Smooth muscle cell (in vitro differentiated cells): ENCODE results near the gene TTLL10. TPM values are rescaled to one million over a fixed set of nuclear protein-coding genes. Genes with fewer than 3 reads are reported as not detected.
A peak's percentile ranks its signal among the peaks of the same experiment; 100 is the strongest.

Experiments
- DNase-seq: peaks from one replicate; lab custom pipeline; 2025; ENCODE audit not compliant: unreplicated experiment; lab: John Stamatoyannopoulos, UW
- H2AFZ ChIP-seq: fragments of 200-600 bp; sonication (generic); 2 replicates; pipeline ENCODE4 v1.6.0; 2016; ENCODE audit warnings: antibody characterized with exemption, low read depth, mild to moderate bottlenecking
- H3F3A ChIP-seq: fragments of 200-600 bp; sonication (generic); 2 replicates; pipeline ENCODE4 v1.6.0; 2017; ENCODE audit warnings: antibody characterized with exemption, low read depth
- H3K27ac ChIP-seq: fragments of 200-600 bp; sonication (generic); 2 replicates; pipeline ENCODE4 v1.5.1; 2016; ENCODE audit warnings: low read depth, mild to moderate bottlenecking
- H3K27me3 ChIP-seq: fragments of 200-600 bp; sonication (generic); 2 replicates; pipeline ENCODE4 v1.6.1; 2016; ENCODE audit warnings: low read depth, mild to moderate bottlenecking
- H3K36me3 ChIP-seq: fragments of 200-600 bp; sonication (generic); 2 replicates; pipeline ENCODE4 v1.5.1; 2016; ENCODE audit warnings: low read depth
- H3K4me1 ChIP-seq: fragments of 200-600 bp; sonication (generic); 2 replicates; pipeline ENCODE4 v1.5.1; 2016; ENCODE audit warnings: low read depth
- H3K4me2 ChIP-seq: fragments of 200-600 bp; sonication (generic); 2 replicates; pipeline ENCODE4 v1.6.0; 2016; ENCODE audit warnings: mild to moderate bottlenecking
- H3K4me3 ChIP-seq: fragments of 200-600 bp; sonication (generic); 2 replicates; pipeline ENCODE4 v1.5.1; 2016; ENCODE audit warnings: mild to moderate bottlenecking
- H3K79me2 ChIP-seq: fragments of 200-600 bp; sonication (generic); 2 replicates; pipeline ENCODE4 v1.6.0; 2016; ENCODE audit warnings: low read depth, mild to moderate bottlenecking
- H3K9ac ChIP-seq: fragments of 200-600 bp; sonication (generic); 2 replicates; pipeline ENCODE4 v1.6.0; 2016; ENCODE audit warnings: low read depth
- H3K9me3 ChIP-seq: fragments of 200-600 bp; sonication (generic); replicated peaks from 2 replicates; pipeline ENCODE4 v1.5.1; 2016; ENCODE audit warnings: low read depth
- H4K20me1 ChIP-seq: fragments of 200-600 bp; sonication (generic); 2 replicates; pipeline ENCODE4 v1.6.0; 2016; ENCODE audit warnings: low read depth
- CTCF ChIP-seq: fragments of 200-600 bp; sonication (generic); IDR thresholded peaks from 2 replicates; pipeline ENCODE4 v1.5.1; 2017; ENCODE audit warnings: borderline replicate concordance, mild to moderate bottlenecking, antibody characterized with exemption; ENCODE audit not compliant: insufficient read depth, poor library complexity, severe bottlenecking
- WGBS: methylation state at CpG from one replicate; pipeline ENCODE4 v1.1.7; 2016; ENCODE audit warnings: low lambda C conversion rate; 5-methylcytosine and 5-hydroxymethylcytosine counted together
- microRNA counts: library from miRNA; unstranded; fragments of <30 nt; microRNA quantifications from one replicate; lab custom pipeline; 2016
- microRNA-seq: library from miRNA; unstranded; fragments of <30 nt; microRNA quantifications from one replicate; pipeline ENCODE4, GENCODE V29; 2016; ENCODE audit warnings: borderline number of aligned reads
- polyA plus RNA-seq: library from polyadenylated mRNA; unstranded; fragments of >200 nt; fragmentation: Nextera tagmentation; extraction: Ambion mirVana; gene quantifications from 2 replicates; pipeline ENCODE4 v1.2.1, GENCODE V29; 2016
- small RNA-seq: library from RNA; depleted of rRNA; stranded (forward); fragments of <200 nt; gene quantifications from one replicate; pipeline ENCODE3, GENCODE V24; 2014
- total RNA-seq: library from RNA; depleted of rRNA; stranded (reverse); fragments of >200 nt; gene quantifications from 2 replicates; pipeline ENCODE4 v1.2.3, GENCODE V29; 2014

Gene TTLL10
- total and polyA plus RNA-seq, 2 experiments from 2014 or later, result not detected

- peak overlapping the region; percentile 82 for H3K4me2 ChIP-seq
- TF ChIP-seq CTCF, result no peak
- peaks cover 9% of the 10 kb centered on the region for H3K4me1 ChIP-seq
- H3K9me3 ChIP-seq, result no peaks in the 10 kb centered on the region
- no peak for DNase-seq
- H3K36me3 ChIP-seq, result no peaks in the 10 kb centered on the region
- WGBS, result 56% methylated on average over 40 of the region's 45 CpGs
- H3K79me2 ChIP-seq, result no peaks in the 10 kb centered on the region
- peaks cover 23% of the 10 kb centered on the region for H4K20me1 ChIP-seq
- H3K27ac ChIP-seq, result no peak overlapping the region
- H3F3A ChIP-seq, result no peaks in the 10 kb centered on the region
- H3K4me3 ChIP-seq, result peak overlapping the region; percentile 25
- no peak overlapping the region for H3K9ac ChIP-seq
- H2AFZ ChIP-seq, result no peak overlapping the region
- H3K27me3 ChIP-seq, result no peaks in the 10 kb centered on the region
Observed at GRCh38 chr1:1245817-1246576, 72.3 kb downstream of the TTLL10 start.

- peak within 1 kb of the TSS; percentile 25 for H3K4me3 ChIP-seq
- H3K9me3 ChIP-seq, result no peaks in the 10 kb centered on the region
- no peaks in the 10 kb centered on the region for H3K27me3 ChIP-seq
- TF ChIP-seq CTCF, result no peak
- H3K4me1 ChIP-seq, result peaks cover 9% of the 10 kb centered on the region
- peak within 1 kb of the TSS; percentile 82 for H3K4me2 ChIP-seq
- H3F3A ChIP-seq, result no peaks in the 10 kb centered on the region
- no peak within 1 kb of the TSS for H3K9ac ChIP-seq
- no peak within 1 kb of the TSS for H2AFZ ChIP-seq
- no peaks in the 10 kb centered on the region for H3K36me3 ChIP-seq
- no peaks in the 10 kb centered on the region for H3K79me2 ChIP-seq
- 15% methylated on average over 32 of the region's 74 CpGs for WGBS
- DNase-seq, result no peak
- H4K20me1 ChIP-seq, result peaks cover 23% of the 10 kb centered on the region
- H3K27ac ChIP-seq, result no peak within 1 kb of the TSS
Observed at GRCh38 chr1:1246577-1247340, 73.1 kb downstream of the TTLL10 start, which contains the start of gene C1QTNF12. Gene C1QTNF12, minus strand, starts transcription at chr1:1246722. Its CDS starts 32 bp downstream, at chr1:1246690.

- H3K79me2 ChIP-seq, result no peaks in the 10 kb centered on the region
- no peaks in the 10 kb centered on the region for H3F3A ChIP-seq
- no peak for DNase-seq
- H3K4me3 ChIP-seq, result no peak overlapping the region
- no peaks in the 10 kb centered on the region for H3K27me3 ChIP-seq
- no peak for TF ChIP-seq CTCF
- H3K4me2 ChIP-seq, result peak overlapping the region; percentile 82
- peaks cover 9% of the 10 kb centered on the region for H3K4me1 ChIP-seq
- no peak overlapping the region for H3K27ac ChIP-seq
- 82% methylated on average over 25 of the region's 25 CpGs for whole genome bisulfite sequencing
- no peaks in the 10 kb centered on the region for H3K9me3 ChIP-seq
- no peak overlapping the region for H2AFZ ChIP-seq
- H4K20me1 ChIP-seq, result peaks cover 23% of the 10 kb centered on the region
- no peaks in the 10 kb centered on the region for H3K36me3 ChIP-seq
- H3K9ac ChIP-seq, result no peak overlapping the region
Observed at GRCh38 chr1:1247341-1247913, 73.7 kb downstream of the TTLL10 start.

MicroRNAs within 50 kb of the gene (microRNA counts, 767-probe panel; counts per million panel counts)
- microRNA hsa-miR-200a-3p (lab: Ali Mortazavi, UCI), result 183 counts per million
- 5,952 counts per million, percentile 30 among the panel's probes with 10 or more counts for microRNA hsa-miR-200b-3p (lab: Ali Mortazavi, UCI)
- 183 counts per million for microRNA hsa-miR-429 (lab: Ali Mortazavi, UCI)

Small RNA genes within 50 kb of the gene (microRNA-seq; reads per million reads assigned to microRNA genes)
- gene MIR200A, result 91.2 reads per million, percentile 54 among the genes with 10 or more reads in this experiment
- 490 reads per million, percentile 74 among the genes with 10 or more reads in this experiment for gene MIR200B
- gene MIR429, result 112 reads per million, percentile 57 among the genes with 10 or more reads in this experiment

Small RNA genes within 50 kb of the gene (small RNA-seq; reads per million reads assigned to genes)
- gene MIR200A, result 0.95 reads per million, percentile 29 among the genes with 10 or more reads in this experiment
- 22.5 reads per million, percentile 90 among the genes with 10 or more reads in this experiment for gene MIR200B
- 1.2 reads per million, percentile 33 among the genes with 10 or more reads in this experiment for gene MIR429

Other genes with a start within 250 kb of the TTLL10 start
- 7.5 and 18.0 TPM in 2 replicates for gene SAMD11, start 250.0 kb upstream of the TTLL10 start, total RNA-seq
- 21.1 and 24.1 TPM in 2 replicates for gene SAMD11, start 250.0 kb upstream of the TTLL10 start, polyA plus RNA-seq
- gene NOC2L, start 214.6 kb upstream of the TTLL10 start, total RNA-seq, result 34.5 and 38.9 TPM in 2 replicates
- gene NOC2L, start 214.6 kb upstream of the TTLL10 start, polyA plus RNA-seq, result 64.0 and 76.3 TPM in 2 replicates
- gene KLHL17, start 213.3 kb upstream of the TTLL10 start, total RNA-seq, result 10.2 and 12.4 TPM in 2 replicates
- gene KLHL17, start 213.3 kb upstream of the TTLL10 start, polyA plus RNA-seq, result 29.9 and 32.7 TPM in 2 replicates
- 1.9 and 2.6 TPM in 2 replicates for gene PLEKHN1, start 207.4 kb upstream of the TTLL10 start, total RNA-seq
- gene PLEKHN1, start 207.4 kb upstream of the TTLL10 start, polyA plus RNA-seq, result 5.2 and 9.6 TPM in 2 replicates
- gene PERM1, start 191.8 kb upstream of the TTLL10 start, total RNA-seq, result 0.22 TPM in 1 of 2 replicates, not detected in the other
- 2.6 and 3.1 TPM in 2 replicates for gene PERM1, start 191.8 kb upstream of the TTLL10 start, polyA plus RNA-seq
- 33.8 and 57.0 TPM in 2 replicates for gene HES4, start 173.8 kb upstream of the TTLL10 start, total RNA-seq
- 72.0 and 82.1 TPM in 2 replicates for gene HES4, start 173.8 kb upstream of the TTLL10 start, polyA plus RNA-seq
- 49.1 and 109 TPM in 2 replicates for gene ISG15, start 160.4 kb upstream of the TTLL10 start, total RNA-seq
- gene ISG15, start 160.4 kb upstream of the TTLL10 start, polyA plus RNA-seq, result 147 and 148 TPM in 2 replicates
- 24.7 and 28.9 TPM in 2 replicates for gene AGRN, start 153.8 kb upstream of the TTLL10 start, total RNA-seq
- 17.5 and 31.0 TPM in 2 replicates for gene AGRN, start 153.8 kb upstream of the TTLL10 start, polyA plus RNA-seq
- gene RNF223, start 99.6 kb upstream of the TTLL10 start, total RNA-seq, result 0.81 and 4.3 TPM in 2 replicates
- 1.6 and 1.9 TPM in 2 replicates for gene RNF223, start 99.6 kb upstream of the TTLL10 start, polyA plus RNA-seq
- gene C1orf159, start 57.8 kb upstream of the TTLL10 start, total RNA-seq, result 9.3 and 24.5 TPM in 2 replicates
- gene C1orf159, start 57.8 kb upstream of the TTLL10 start, polyA plus RNA-seq, result 20.2 and 27.1 TPM in 2 replicates
- 1.9 and 4.8 TPM in 2 replicates for gene TNFRSF18, start 32.7 kb downstream of the TTLL10 start, total RNA-seq
- gene TNFRSF18, start 32.7 kb downstream of the TTLL10 start, polyA plus RNA-seq, result 12.2 and 15.8 TPM in 2 replicates
- 0.54 TPM in 1 of 2 replicates, not detected in the other for gene TNFRSF4, start 40.3 kb downstream of the TTLL10 start, total RNA-seq
- 0.79 TPM in 1 of 2 replicates, not detected in the other for gene TNFRSF4, start 40.3 kb downstream of the TTLL10 start, polyA plus RNA-seq
- 75.0 and 94.9 TPM in 2 replicates for gene SDF4, start 58.1 kb downstream of the TTLL10 start, total RNA-seq
- gene SDF4, start 58.1 kb downstream of the TTLL10 start, polyA plus RNA-seq, result 263 TPM in 2 replicates
- gene B3GALT6, start 58.4 kb downstream of the TTLL10 start, total RNA-seq, result 12.9 and 15.0 TPM in 2 replicates
- 33.2 and 39.3 TPM in 2 replicates for gene B3GALT6, start 58.4 kb downstream of the TTLL10 start, polyA plus RNA-seq
- gene C1QTNF12, start 72.8 kb downstream of the TTLL10 start, total RNA-seq, result 1.8 and 1.9 TPM in 2 replicates
- gene C1QTNF12, start 72.8 kb downstream of the TTLL10 start, polyA plus RNA-seq, result 5.4 and 12.3 TPM in 2 replicates
- gene UBE2J2, start 100.0 kb downstream of the TTLL10 start, total RNA-seq, result 20.5 and 30.2 TPM in 2 replicates
- 72.9 and 84.0 TPM in 2 replicates for gene UBE2J2, start 100.0 kb downstream of the TTLL10 start, polyA plus RNA-seq
- gene SCNN1D, start 106.6 kb downstream of the TTLL10 start, total RNA-seq, result 2.0 and 6.7 TPM in 2 replicates
- gene SCNN1D, start 106.6 kb downstream of the TTLL10 start, polyA plus RNA-seq, result 5.0 and 6.9 TPM in 2 replicates
- 29.9 and 33.7 TPM in 2 replicates for gene ACAP3, start 134.1 kb downstream of the TTLL10 start, total RNA-seq
- gene ACAP3, start 134.1 kb downstream of the TTLL10 start, polyA plus RNA-seq, result 63.9 and 72.6 TPM in 2 replicates
- gene PUSL1, start 134.7 kb downstream of the TTLL10 start, total RNA-seq, result 16.7 and 23.6 TPM in 2 replicates
- 31.4 and 34.1 TPM in 2 replicates for gene PUSL1, start 134.7 kb downstream of the TTLL10 start, polyA plus RNA-seq
- gene INTS11, start 150.8 kb downstream of the TTLL10 start, total RNA-seq, result 48.5 and 49.3 TPM in 2 replicates
- 63.1 and 82.1 TPM in 2 replicates for gene INTS11, start 150.8 kb downstream of the TTLL10 start, polyA plus RNA-seq
- 13.8 and 16.2 TPM in 2 replicates for gene CPTP, start 150.9 kb downstream of the TTLL10 start, total RNA-seq
- 32.5 and 34.3 TPM in 2 replicates for gene CPTP, start 150.9 kb downstream of the TTLL10 start, polyA plus RNA-seq
- 0.18 and 0.36 TPM in 2 replicates for gene TAS1R3, start 157.4 kb downstream of the TTLL10 start, total RNA-seq
- 0.39 and 0.79 TPM in 2 replicates for gene TAS1R3, start 157.4 kb downstream of the TTLL10 start, polyA plus RNA-seq
- gene DVL1, start 175.5 kb downstream of the TTLL10 start, total RNA-seq, result 28.5 and 37.8 TPM in 2 replicates
- 28.7 and 43.5 TPM in 2 replicates for gene DVL1, start 175.5 kb downstream of the TTLL10 start, polyA plus RNA-seq
- gene MXRA8, start 184.7 kb downstream of the TTLL10 start, total RNA-seq, result 240 and 266 TPM in 2 replicates
- 473 and 597 TPM in 2 replicates for gene MXRA8, start 184.7 kb downstream of the TTLL10 start, polyA plus RNA-seq
- gene AURKAIP1, start 201.3 kb downstream of the TTLL10 start, total RNA-seq, result 60.1 and 81.8 TPM in 2 replicates
- 214 and 245 TPM in 2 replicates for gene AURKAIP1, start 201.3 kb downstream of the TTLL10 start, polyA plus RNA-seq
- gene CCNL2, start 225.5 kb downstream of the TTLL10 start, total RNA-seq, result 172 and 180 TPM in 2 replicates
- 144 and 226 TPM in 2 replicates for gene CCNL2, start 225.5 kb downstream of the TTLL10 start, polyA plus RNA-seq
- 99.0 and 99.6 TPM in 2 replicates for gene MRPL20, start 233.4 kb downstream of the TTLL10 start, total RNA-seq
- 147 and 161 TPM in 2 replicates for gene MRPL20, start 233.4 kb downstream of the TTLL10 start, polyA plus RNA-seq
- gene ANKRD65, start 247.4 kb downstream of the TTLL10 start, total RNA-seq, result 5.3 and 10.1 TPM in 2 replicates
- gene ANKRD65, start 247.4 kb downstream of the TTLL10 start, polyA plus RNA-seq, result 6.1 and 30.1 TPM in 2 replicates